HepG2 (cell line): ENCODE measurements around the gene FABP6. TPM values are rescaled to one million over a fixed set of nuclear protein-coding genes. Genes with fewer than 3 reads are reported as not detected.

Experiments used
- ATAC-seq: fragments of 200-7000 bp; cut with Tn5 transposase; 3 replicates; pipeline ENCODE4 v1.9.1; 2020; ENCODE audit warnings: mild to moderate bottlenecking, moderate library complexity
- BruUV-seq: library from RNA; stranded (reverse); fragments of 400-500 nt; replicated peaks from 2 replicates; lab custom pipeline; 2021; lab: Mats Ljungman, UMichigan
- CTCF ChIA-PET: fragments of 300-600 bp; formaldehyde crosslinking; extraction: SDS; loops from one replicate; lab custom pipeline; 2021; ENCODE audit warnings: low total read pairs, inconsistent platforms, low intra/inter-chr PET ratio; lab: Yijun Ruan, JAX
- POLR2A ChIA-PET: fragments of 350-600 bp; sonication (Branson Sonifier 250); formaldehyde crosslinking; loops from one replicate; lab custom pipeline; 2020; ENCODE audit warnings: antibody characterized with exemption, inconsistent platforms; lab: Yijun Ruan, JAX
- DNase-seq: peaks from one replicate; pipeline ENCODE4 v3.0.0-alpha.2; 2015; ENCODE audit warnings: low spot score
- FAIRE-seq: peaks from 3 replicates; lab custom pipeline; 2011; peaks lifted over from hg19 to GRCh38; lab: Jason Lieb, UNC
- H2AFZ ChIP-seq: one replicate; pipeline ENCODE4 v1.6.1; 2011; ENCODE audit warnings: low read length, inconsistent platforms
- H3K27ac ChIP-seq: fragments of 300-600 bp; 3 replicates; pipeline ENCODE4 v1.8.0; 2011; ENCODE audit warnings: mixed run types, mild to moderate bottlenecking, mixed read lengths, low read length, inconsistent platforms; ENCODE audit not compliant: insufficient read depth; ENCODE audit errors: extremely low read length
- H3K27me3 ChIP-seq, 2 experiments: fragments of 200-600 bp in 1 of 2; 2 replicates in 1 of 2; 3 replicates in 1 of 2; pipeline versions ENCODE4 v1.6.0 to v1.8.0; 2011; ENCODE audit warnings: low read length in 2 of 2, mild to moderate bottlenecking in 2 of 2, moderate library complexity in 2 of 2, inconsistent platforms in 1 of 2; ENCODE audit not compliant: insufficient read depth in 2 of 2, control insufficient read depth in 1 of 2
- H3K36me3 ChIP-seq, 2 experiments: fragments of 200-600 bp in 1 of 2; replicated peaks in 1 of 2; 2 replicates in 1 of 2; 3 replicates in 1 of 2; pipeline versions ENCODE4 v1.5.1 to v1.8.0; 2011; ENCODE audit warnings: low read length in 2 of 2, inconsistent platforms in 1 of 2; ENCODE audit not compliant: insufficient read depth in 2 of 2, control insufficient read depth in 1 of 2
- H3K4me1 ChIP-seq: 2 replicates; pipeline ENCODE4 v1.5.1; 2012; ENCODE audit warnings: low read length, inconsistent platforms; ENCODE audit not compliant: insufficient read depth
- H3K4me2 ChIP-seq: 2 replicates; pipeline ENCODE4 v1.6.0; 2011; ENCODE audit warnings: low read depth, low read length, inconsistent platforms
- H3K4me3 ChIP-seq, 3 experiments: fragments of 200-600 bp in 1 of 3; sonication (generic), shearing (Covaris generic) in 1 of 3; replicated peaks in 1 of 3; 2 replicates each; pipeline ENCODE4 v1.5.1; 2011 to 2016; ENCODE audit warnings: low read length in 3 of 3, inconsistent platforms in 2 of 3, low read depth in 2 of 3, mild to moderate bottlenecking in 2 of 3, control low read depth in 1 of 3, mixed read lengths in 1 of 3; ENCODE audit not compliant: insufficient read depth in 1 of 3
- H3K79me2 ChIP-seq: one replicate; pipeline ENCODE4 v1.6.1; 2011; ENCODE audit warnings: low read length, inconsistent platforms; ENCODE audit not compliant: insufficient read depth
- H3K9ac ChIP-seq: 2 replicates; pipeline ENCODE4 v1.6.0; 2011; ENCODE audit warnings: mild to moderate bottlenecking, low read depth, low read length, inconsistent platforms; ENCODE audit not compliant: insufficient read depth
- H3K9me3 ChIP-seq: 2 replicates; pipeline ENCODE4 v1.5.1; 2012; ENCODE audit warnings: mild to moderate bottlenecking, low read length
- H4K20me1 ChIP-seq: 2 replicates; pipeline ENCODE4 v1.6.0; 2011; ENCODE audit warnings: inconsistent platforms, mild to moderate bottlenecking, low read length, moderate library complexity; ENCODE audit not compliant: insufficient read depth
- GPBP1L1 ChIP-seq: sonication (generic); formaldehyde crosslinking; IDR thresholded peaks from 2 replicates; pipeline ENCODE4 v1.5.0; 2020; ENCODE audit warnings: mild to moderate bottlenecking, missing genetic modification reagents
- PHF21A ChIP-seq: sonication (generic); formaldehyde crosslinking; IDR thresholded peaks from 2 replicates; pipeline ENCODE4 v1.5.0; 2020; ENCODE audit warnings: mild to moderate bottlenecking, missing genetic modification reagents
- SP2 ChIP-seq: sonication (generic); formaldehyde crosslinking; IDR thresholded peaks from 2 replicates; pipeline ENCODE4 v1.5.1; 2020; ENCODE audit warnings: mild to moderate bottlenecking, missing genetic modification reagents
- ZBTB49 ChIP-seq: sonication (generic); formaldehyde crosslinking; IDR thresholded peaks from 2 replicates; pipeline ENCODE4 v1.4.0; 2020; ENCODE audit warnings: missing genetic modification reagents, borderline replicate concordance
- ZGPAT ChIP-seq: IDR thresholded peaks from 2 replicates; pipeline ENCODE4 v1.6.1; 2016; ENCODE audit warnings: mild to moderate bottlenecking
- ZKSCAN5 ChIP-seq: sonication (generic); formaldehyde crosslinking; IDR thresholded peaks from 2 replicates; pipeline ENCODE4 v1.5.1; 2020; ENCODE audit warnings: mild to moderate bottlenecking, missing genetic modification reagents
- ZNF563 ChIP-seq: sonication (generic); formaldehyde crosslinking; IDR thresholded peaks from 2 replicates; pipeline ENCODE4 v1.8.0; 2022; ENCODE audit warnings: mild to moderate bottlenecking, moderate library complexity, missing genetic modification reagents
- ZNF749 ChIP-seq: sonication (generic); formaldehyde crosslinking; IDR thresholded peaks from 2 replicates; pipeline ENCODE4 v1.8.0; 2022; ENCODE audit warnings: mild to moderate bottlenecking, missing genetic modification reagents, moderate library complexity, borderline replicate concordance
- WGBS: methylation state at CpG from one replicate; pipeline ENCODE4 v1.1.6; 2017; ENCODE audit warnings: low lambda C conversion rate; 5-methylcytosine and 5-hydroxymethylcytosine counted together
- in situ Hi-C: cut with HindIII; loops from 2 replicates; pipeline ENCODE4 v1.10.0; 2017; ENCODE audit warnings: low pct_unique_long_range_greater_than_20kb; ENCODE audit not compliant: extremely low pct_ligation_motif_present
- intact Hi-C: fragments of 100-400 bp; cut with micrococcal nuclease; formaldehyde crosslinking; loops from one replicate; pipeline ENCODE4 v1.10.0; 2022; ENCODE audit not compliant: unreplicated experiment
- polyA plus RNA-seq, 8 experiments: library from polyadenylated mRNA; depleted of rRNA in 3 of 8; stranded (reverse) in 7 of 8; unstranded in 1 of 8; fragments of >200 nt; fragmentation: Illumina TruSeq in 4 of 8; extraction: Trizol in 4 of 8; gene quantifications; 2 replicates each; pipeline versions ENCODE4 v1.2.1 to v1.2.3, GENCODE V29; 2011 to 2016; ENCODE audit warnings: low read depth in 4 of 8, missing spikeins in 1 of 8, mixed read lengths in 1 of 8; ENCODE audit not compliant: insufficient read depth in 1 of 8
- total RNA-seq, 5 experiments: library from RNA; depleted of rRNA; stranded (reverse); fragments of >200 nt; fragmentation: Illumina TruSeq; extraction: Trizol; gene quantifications; 2 replicates each; pipeline ENCODE4 v1.2.3, GENCODE V29; 2016; ENCODE audit warnings: low read depth in 1 of 5

Gene FABP6
- total and polyA plus RNA-seq, 2 of the 13 experiments (the other 11 are each of a cell fraction or from before 2014, with no cell fraction given) = 0.13 TPM; not detected in 1

GRCh38 chr5:160253441-160253840 lies 24.1 kb downstream of the FABP6 start:
- peaks cover 0 to 2% of the 10 kb centered on the region in 2 experiments; a peak in 1 of 5 replicates for H3K36me3 ChIP-seq
- intact Hi-C loops (no loop called here), in situ Hi-C loops (no loop called here)
- FAIRE-seq = no peak
- TF ChIP-seq ZKSCAN5 (CRISPR knock-in tag) (no peak), ZNF563 (no peak), ZGPAT (CRISPR knock-in tag) (no peak), ZNF749 (CRISPR knock-in tag) (no peak), GPBP1L1 (CRISPR knock-in tag) (no peak), PHF21A (no peak)
- CTCF ChIA-PET = no interaction called here
- 67% methylated on average over 1 of the region's 17 CpGs for WGBS
- ATAC-seq = no peak
- H3K79me2 ChIP-seq = no peaks in the 10 kb centered on the region
- no peak overlapping the region for H2AFZ ChIP-seq
- no peaks in the 10 kb centered on the region for H3K9me3 ChIP-seq
- H3K9ac ChIP-seq = no peak overlapping the region
- no peaks in the 10 kb centered on the region for H3K27me3 ChIP-seq
- POLR2A ChIA-PET = no interaction called here
- DNase-seq = no peak
- no peaks in the 10 kb centered on the region for H3K4me1 ChIP-seq
- H3K27ac ChIP-seq = no peak overlapping the region
- no TSS peak for BruUV-seq
- no peaks in the 10 kb centered on the region for H4K20me1 ChIP-seq
- H3K4me2 ChIP-seq = no peak overlapping the region
- H3K4me3 ChIP-seq = no peak overlapping the region

DNA sequence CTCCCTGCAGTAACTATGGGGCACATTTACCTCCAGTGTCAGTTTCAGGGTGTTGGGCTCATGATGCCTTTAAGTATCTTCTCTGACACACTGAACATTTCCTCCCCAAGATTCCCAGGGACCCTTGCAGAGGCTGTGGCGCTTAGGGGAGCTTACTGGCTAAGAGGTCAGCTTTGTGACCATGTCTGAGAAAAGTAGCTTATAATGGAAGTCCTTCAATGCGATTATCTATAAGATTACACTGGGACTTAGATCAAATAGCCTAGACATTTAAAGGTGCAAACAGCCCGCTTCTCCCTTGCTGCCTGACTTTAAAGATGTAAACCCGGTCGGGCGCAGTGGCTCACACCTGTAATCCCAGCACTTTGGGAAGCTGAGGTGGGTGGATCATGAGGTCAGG lies 25.4 kb downstream of the FABP6 start:
- in situ Hi-C loops (no loop called here), intact Hi-C loops (no loop called here)
- H3K4me2 ChIP-seq = no peak overlapping the region
- H2AFZ ChIP-seq = no peak overlapping the region
- H3K9me3 ChIP-seq = no peaks in the 10 kb centered on the region
- no peaks in the 10 kb centered on the region for H4K20me1 ChIP-seq
- H3K27me3 ChIP-seq = no peaks in the 10 kb centered on the region
- ChIA-PET POLR2A (no interaction called here), CTCF (no interaction called here)
- H3K4me1 ChIP-seq = no peaks in the 10 kb centered on the region
- DNase-seq = no peak
- no peak overlapping the region for H3K4me3 ChIP-seq
- ATAC-seq = no peak
- no peak overlapping the region for H3K9ac ChIP-seq
- WGBS = 81% methylated on average over 6 of the region's 6 CpGs
- no peak overlapping the region for H3K27ac ChIP-seq
- no peak for FAIRE-seq
- no TSS peak for BruUV-seq
- peaks cover 0 to 2% of the 10 kb centered on the region in 2 experiments; a peak in 1 of 5 replicates for H3K36me3 ChIP-seq
- no peaks in the 10 kb centered on the region for H3K79me2 ChIP-seq
- TF ChIP-seq ZBTB49 (CRISPR knock-in tag) (no peak), SP2 (CRISPR knock-in tag) (no peak)
